Neutrophil (primary cell): ENCODE measurements around the gene ATF3.

Source experiments
- H3K27ac ChIP-seq: fragments of 200-600 bp; sonication (generic); 2 replicates; pipeline ENCODE4 v1.5.1; 2016; ENCODE audit warnings: mild to moderate bottlenecking, moderate library complexity
- H3K27me3 ChIP-seq: fragments of 200-600 bp; sonication (generic); 2 replicates; pipeline ENCODE4 v1.6.0; 2016; ENCODE audit warnings: mild to moderate bottlenecking
- H3K36me3 ChIP-seq: fragments of 200-600 bp; sonication (generic); 2 replicates; pipeline ENCODE4 v1.5.1; 2017
- H3K4me1 ChIP-seq, 2 experiments: fragments of 200-600 bp in 1 of 2; sonication (generic) in 1 of 2; 1 replicate in 1 of 2; 2 replicates in 1 of 2; pipeline versions ENCODE4 v1.5.1 to v1.6.1; 2013 to 2016; ENCODE audit warnings: low read depth in 1 of 2, low read length in 1 of 2, mild to moderate bottlenecking in 1 of 2, moderate library complexity in 1 of 2; ENCODE audit not compliant: control insufficient read depth in 1 of 2, insufficient read depth in 1 of 2
- H3K4me3 ChIP-seq, 2 experiments: fragments of 200-600 bp in 1 of 2; sonication (generic) in 1 of 2; 1 replicate in 1 of 2; 2 replicates in 1 of 2; pipeline ENCODE4 v1.5.1; 2013 to 2016; ENCODE audit warnings: low read depth in 1 of 2, low read length in 1 of 2, mild to moderate bottlenecking in 1 of 2, moderate library complexity in 1 of 2
- H3K9me3 ChIP-seq: fragments of 200-600 bp; sonication (generic); 2 replicates; pipeline ENCODE4 v1.5.1; 2016
- CTCF ChIP-seq: fragments of 200-600 bp; sonication (generic); IDR thresholded peaks from 2 replicates; pipeline ENCODE4 v1.5.1; 2016; ENCODE audit warnings: antibody characterized with exemption

Gene ATF3

GRCh38 chr1:212587016-212587887, 21.3 kb upstream of the ATF3 start:
- no peaks in the 10 kb centered on the region for H3K9me3 ChIP-seq
- no peak for TF ChIP-seq CTCF
- H3K4me3 ChIP-seq: no peak overlapping the region
- H3K27me3 ChIP-seq: peaks cover 24% of the 10 kb centered on the region
- H3K27ac ChIP-seq: no peak overlapping the region
- H3K36me3 ChIP-seq: no peaks in the 10 kb centered on the region
- H3K4me1 ChIP-seq: peaks cover 18 to 26% of the 10 kb centered on the region in 2 experiments

- no peaks in the 10 kb centered on the region for H3K9me3 ChIP-seq
- peaks cover 24% of the 10 kb centered on the region for H3K27me3 ChIP-seq
- H3K4me3 ChIP-seq: no peak overlapping the region
- H3K27ac ChIP-seq: no peak overlapping the region
- peaks cover 18 to 26% of the 10 kb centered on the region in 2 experiments for H3K4me1 ChIP-seq
- H3K36me3 ChIP-seq: no peaks in the 10 kb centered on the region
- TF ChIP-seq CTCF: no peak
Measured at GRCh38 chr1:212587888-212588510, 20.6 kb upstream of the ATF3 start.

GRCh38 chr1:212589446-212589845, 19.1 kb upstream of the ATF3 start:
- TF ChIP-seq CTCF: no peak
- Histone ChIP-seq H3K27ac (peak overlapping the region; percentile 54), H3K4me3 (no peak overlapping the region), H3K9me3 (no peaks in the 10 kb centered on the region), H3K4me1 (peaks cover 18 to 26% of the 10 kb centered on the region in 2 experiments), H3K27me3 (peaks cover 24% of the 10 kb centered on the region), H3K36me3 (no peaks in the 10 kb centered on the region)

- H3K9me3 ChIP-seq: no peaks in the 10 kb centered on the region
- H3K27ac ChIP-seq: no peak overlapping the region
- no peak for TF ChIP-seq CTCF
- peaks cover 16% of the 10 kb centered on the region for H3K27me3 ChIP-seq
- no peaks in the 10 kb centered on the region for H3K36me3 ChIP-seq
- H3K4me3 ChIP-seq: no peak overlapping the region
- peaks cover 33 to 44% of the 10 kb centered on the region in 2 experiments for H3K4me1 ChIP-seq
Measured at GRCh38 chr1:212591922-212592321, 16.6 kb upstream of the ATF3 start.

- Histone ChIP-seq H3K4me1 (peaks cover 33 to 44% of the 10 kb centered on the region in 2 experiments), H3K9me3 (no peaks in the 10 kb centered on the region), H3K27ac (no peak overlapping the region), H3K4me3 (no peak overlapping the region), H3K36me3 (no peaks in the 10 kb centered on the region), H3K27me3 (peaks cover 14% of the 10 kb centered on the region)
- no peak for TF ChIP-seq CTCF
Measured at GRCh38 chr1:212593821-212594251, 14.7 kb upstream of the ATF3 start.
